Brain microvascular endothelial cell (primary cell): ENCODE data around the gene SH3BGRL3.
"Not testable (repeated sequence)": the region's sequence is repeated elsewhere in the genome, so short reads cannot be mapped to it uniquely, and the experiment has no call there.

Experiments used
- DNase-seq: peaks from one replicate; pipeline ENCODE4 v3.0.0-alpha.2; 2020
- H3K27ac ChIP-seq: fragments of 250-450 bp; sonication (Bioruptor Pico); 2 replicates; pipeline ENCODE4 v1.5.1; 2020; ENCODE audit warnings: mild to moderate bottlenecking, moderate library complexity
- H3K27me3 ChIP-seq: fragments of 250-450 bp; sonication (Bioruptor Pico); replicated peaks from 2 replicates; pipeline ENCODE4 v1.5.1; 2020; ENCODE audit warnings: mild to moderate bottlenecking
- H3K36me3 ChIP-seq: fragments of 250-450 bp; sonication (Bioruptor Pico); replicated peaks from 2 replicates; pipeline ENCODE4 v1.5.1; 2020; ENCODE audit warnings: mild to moderate bottlenecking
- H3K4me3 ChIP-seq: 2 replicates; pipeline ENCODE4 v1.5.1; 2011; ENCODE audit warnings: low read depth, mild to moderate bottlenecking, control low read depth, low read length, moderate library complexity
- CTCF ChIP-seq: IDR thresholded peaks from 2 replicates; pipeline ENCODE4 v1.5.1; 2011; ENCODE audit warnings: low read depth, mild to moderate bottlenecking, moderate library complexity, low read length, control low read depth, inconsistent platforms; ENCODE audit errors: missing control alignments
- in situ Hi-C: cut with HindIII; loops from 2 replicates; pipeline ENCODE4 v1.10.0; 2017; ENCODE audit warnings: low sequenced_read_pairs, low pct_ligation_motif_present

Gene SH3BGRL3

GRCh38 chr1:26279456-26280332 is at the start of gene SH3BGRL3:
Gene SH3BGRL3 (plus strand): TSS chr1:26280086. CDS start chr1:26280156, 70 bp downstream.
- TF ChIP-seq CTCF = peak; percentile 70
- DNase-seq = peak; percentile 54
- H3K27me3 ChIP-seq = no peaks in the 10 kb centered on the region
- H3K27ac ChIP-seq = peak within 1 kb of the TSS; percentile 87
- H3K4me3 ChIP-seq = peak within 1 kb of the TSS; percentile 78
- in situ Hi-C loops = no loop called here
- peaks cover 41% of the 10 kb centered on the region for H3K36me3 ChIP-seq

DNA sequence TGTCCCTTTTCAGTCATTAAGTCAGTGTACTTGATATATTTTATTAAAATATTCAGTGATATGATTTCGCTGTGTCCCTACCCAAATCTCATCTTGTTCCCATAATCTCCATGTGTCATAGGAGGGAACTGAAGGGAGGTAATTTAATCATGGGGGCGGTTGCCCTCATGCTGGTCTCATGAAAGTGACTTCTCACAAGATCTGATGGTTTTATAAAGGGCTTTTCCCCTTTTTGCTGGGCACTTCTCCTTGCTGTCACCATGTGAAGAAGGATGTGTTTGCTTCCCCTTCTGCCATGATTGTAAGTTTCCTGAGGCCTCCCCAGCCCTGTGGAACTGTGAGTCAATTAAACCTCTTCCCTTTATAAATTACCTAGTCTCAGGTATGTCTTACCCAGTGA is 49.2 kb upstream of the SH3BGRL3 start:
- in situ Hi-C loops, H3K27ac ChIP-seq, H3K36me3 ChIP-seq, DNase-seq, H3K4me3 ChIP-seq, H3K27me3 ChIP-seq: not testable (repeated sequence)

- no peaks in the 10 kb centered on the region for H3K27me3 ChIP-seq
- in situ Hi-C loops = no loop called here
- H3K36me3 ChIP-seq = no peaks in the 10 kb centered on the region
- TF ChIP-seq CTCF = peak; percentile 90
- peak; percentile 96 for DNase-seq
- peak within 1 kb of the TSS; percentile 98 for H3K4me3 ChIP-seq
- H3K27ac ChIP-seq = peak within 1 kb of the TSS; percentile 38
Observed at GRCh38 chr1:26233903-26234643, 45.8 kb upstream of the SH3BGRL3 start, which contains the start of gene CEP85. Gene CEP85 (plus strand): TSS chr1:26234200. CDS start chr1:26239784, 5,584 bp downstream.

DNA sequence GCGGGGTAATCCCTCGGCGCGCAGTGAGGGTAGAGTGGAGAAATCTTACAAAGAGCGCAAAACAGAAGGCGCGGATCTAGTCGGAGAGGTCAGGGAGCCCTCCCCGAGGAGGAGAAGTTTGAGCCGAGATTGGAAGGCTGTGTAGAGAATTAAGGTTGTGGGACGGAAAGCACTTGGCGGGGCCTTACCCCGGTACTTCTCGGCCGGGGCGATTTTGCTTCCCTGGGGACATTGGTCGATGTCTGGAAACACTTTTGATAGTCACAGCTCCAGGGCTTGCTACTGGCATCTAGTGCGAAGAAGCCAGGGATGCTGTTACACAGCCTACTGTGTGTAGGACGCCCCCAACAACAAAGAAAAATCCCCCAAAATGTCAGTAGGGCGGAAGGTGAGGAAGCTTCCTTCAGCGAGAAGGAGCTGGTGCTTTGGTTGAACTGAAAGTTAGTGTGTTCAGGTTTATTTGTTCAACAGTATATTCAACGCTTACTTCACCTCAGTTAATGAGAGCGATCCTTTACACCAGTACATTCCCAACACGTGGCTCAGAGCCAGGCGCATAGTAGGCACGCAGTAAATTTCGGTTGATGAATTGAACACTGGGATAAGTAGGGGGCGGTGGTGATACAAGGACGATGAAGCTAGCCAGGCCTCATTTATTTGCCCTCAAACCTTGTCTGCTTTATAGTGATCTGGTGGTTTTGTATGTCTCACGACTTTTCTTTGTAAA is 45.1 kb upstream of the SH3BGRL3 start:
- DNase-seq = peak; percentile 15
- Histone ChIP-seq H3K27me3 (no peaks in the 10 kb centered on the region), H3K36me3 (no peaks in the 10 kb centered on the region), H3K27ac (peak overlapping the region; percentile 38), H3K4me3 (peak overlapping the region; percentile 98)
- peak; percentile 30 for TF ChIP-seq CTCF
- in situ Hi-C loops = no loop called here

DNA sequence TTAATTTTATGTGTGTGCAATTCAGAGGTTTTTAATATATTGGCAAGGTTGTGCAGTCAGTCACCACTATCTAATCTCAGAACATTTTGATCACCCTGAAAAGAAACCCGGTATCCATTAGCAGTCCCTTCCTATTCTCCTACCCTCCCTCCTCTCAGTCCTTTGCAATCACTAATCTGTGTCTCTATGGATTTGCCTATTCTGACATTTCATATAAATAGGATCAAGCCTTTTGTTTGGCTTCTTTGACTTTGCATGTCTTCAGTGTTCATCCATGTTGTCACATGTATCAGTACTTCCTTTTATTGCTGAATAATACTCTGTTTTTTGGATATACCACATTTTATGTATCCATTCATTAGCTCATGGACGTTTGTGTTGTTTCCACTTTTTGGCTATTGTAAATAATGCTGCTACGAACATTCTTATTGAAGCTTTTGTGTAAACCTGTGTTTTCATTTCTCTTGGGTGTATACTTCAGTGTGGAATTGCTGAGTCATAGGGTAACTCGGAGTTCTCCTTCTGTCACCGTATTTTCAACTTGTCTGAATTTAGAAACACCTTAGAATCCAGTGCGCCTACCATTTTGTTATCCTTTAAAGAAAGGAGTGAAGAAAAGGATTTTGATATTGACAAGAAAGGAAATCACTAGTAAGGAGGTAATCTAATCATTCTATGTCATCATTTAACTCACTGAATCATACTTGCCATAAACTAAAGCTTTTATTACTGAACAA is 42.5 kb upstream of the SH3BGRL3 start:
- in situ Hi-C loops = no loop called here
- no peak for DNase-seq
- TF ChIP-seq CTCF = no peak
- peak overlapping the region; percentile 19 for H3K27ac ChIP-seq
- H3K36me3 ChIP-seq = no peaks in the 10 kb centered on the region
- H3K27me3 ChIP-seq = no peaks in the 10 kb centered on the region
- H3K4me3 ChIP-seq = no peak overlapping the region
